ENCODE data around the gene AGAP1. TPM values are rescaled to one million over a fixed set of nuclear protein-coding genes. Genes with fewer than 3 reads are reported as not detected.

The AGAP1 gene
- total and polyA plus RNA-seq, 2 donors (not counting 3 experiments of a cell fraction or from before 2014, with no cell fraction given), result 10.2 to 20.9 TPM

DNA sequence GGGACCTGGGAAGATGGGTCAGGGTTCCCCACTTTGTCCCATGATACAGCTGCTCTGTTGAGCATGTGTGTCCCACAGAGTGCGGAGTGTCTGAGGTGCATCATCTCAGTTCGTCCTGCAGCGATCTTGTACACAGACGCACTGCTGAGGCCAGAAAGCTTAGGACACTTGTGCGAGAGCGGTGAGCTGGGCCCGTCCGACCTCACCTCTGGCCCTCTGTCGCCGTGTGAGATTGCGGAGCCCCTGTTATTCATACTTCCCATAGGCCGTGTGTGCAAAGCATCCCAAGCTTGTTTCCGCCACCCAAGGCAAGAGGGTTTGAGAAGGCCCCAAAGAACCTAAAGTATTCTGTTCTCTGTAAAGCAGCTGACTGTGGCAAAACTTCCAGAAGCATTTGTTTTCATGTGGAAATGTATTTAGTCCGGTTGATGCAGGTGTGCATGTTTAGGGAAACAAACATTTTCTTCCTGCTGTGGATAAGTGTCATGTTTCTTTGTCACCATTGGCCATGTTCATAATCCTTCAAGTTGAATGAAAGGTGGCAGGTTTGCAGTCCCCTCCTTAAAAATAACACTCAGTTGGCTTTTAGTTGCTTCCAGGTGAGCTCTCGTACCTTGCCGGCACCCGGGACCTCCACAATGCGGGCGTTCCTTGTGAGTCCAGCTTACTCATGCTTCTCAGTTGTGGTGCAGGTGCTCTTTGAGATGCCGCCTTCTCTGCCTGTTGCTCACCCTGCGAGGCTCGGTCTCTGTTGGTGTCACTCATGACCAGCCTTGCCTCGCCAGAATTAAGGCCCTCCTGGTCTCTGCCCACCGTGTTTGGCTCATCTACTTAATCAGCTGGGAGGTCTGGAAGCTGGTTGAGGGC, 5.3 kb downstream of the AGAP1 start:
- H3K4me3 ChIP-seq (replicated peaks in 1 of 3; ENCODE audit: insufficient read depth in 1 of 3, low read depth in 1 of 3, low read length in 3 of 3), result no peak overlapping the region
- H3K27ac ChIP-seq (ENCODE audit: insufficient read depth, low read depth, low read length), result no peak overlapping the region
- H3K27me3 ChIP-seq (ENCODE audit: control insufficient read depth in 2 of 2, insufficient read depth in 2 of 2, low read length in 2 of 2), result no peaks in the 10 kb centered on the region
- TF ChIP-seq FOS (IDR thresholded peaks at IDR 0.05; ENCODE audit: borderline replicate concordance, insufficient read depth, low read length), result no peak
- TF ChIP-seq GATA2 (IDR thresholded peaks at IDR 0.05; ENCODE audit: insufficient read depth, insufficient read length, low read depth, low read length), result no peak
- TF ChIP-seq EZH2 (IDR thresholded peaks at IDR 0.05; ENCODE audit: borderline replicate concordance, low read depth, low read length, severe bottlenecking), result no peak
- no peak for TF ChIP-seq JUN (IDR thresholded peaks at IDR 0.05; ENCODE audit: borderline replicate concordance, insufficient read depth, insufficient read length, low read depth)
- TF ChIP-seq, protein P1, sequence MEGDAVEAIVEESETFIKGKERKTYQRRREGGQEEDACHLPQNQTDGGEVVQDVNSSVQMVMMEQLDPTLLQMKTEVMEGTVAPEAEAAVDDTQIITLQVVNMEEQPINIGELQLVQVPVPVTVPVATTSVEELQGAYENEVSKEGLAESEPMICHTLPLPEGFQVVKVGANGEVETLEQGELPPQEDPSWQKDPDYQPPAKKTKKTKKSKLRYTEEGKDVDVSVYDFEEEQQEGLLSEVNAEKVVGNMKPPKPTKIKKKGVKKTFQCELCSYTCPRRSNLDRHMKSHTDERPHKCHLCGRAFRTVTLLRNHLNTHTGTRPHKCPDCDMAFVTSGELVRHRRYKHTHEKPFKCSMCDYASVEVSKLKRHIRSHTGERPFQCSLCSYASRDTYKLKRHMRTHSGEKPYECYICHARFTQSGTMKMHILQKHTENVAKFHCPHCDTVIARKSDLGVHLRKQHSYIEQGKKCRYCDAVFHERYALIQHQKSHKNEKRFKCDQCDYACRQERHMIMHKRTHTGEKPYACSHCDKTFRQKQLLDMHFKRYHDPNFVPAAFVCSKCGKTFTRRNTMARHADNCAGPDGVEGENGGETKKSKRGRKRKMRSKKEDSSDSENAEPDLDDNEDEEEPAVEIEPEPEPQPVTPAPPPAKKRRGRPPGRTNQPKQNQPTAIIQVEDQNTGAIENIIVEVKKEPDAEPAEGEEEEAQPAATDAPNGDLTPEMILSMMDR (IDR thresholded peaks at IDR 0.05; ENCODE audit: extremely low read depth in 1 of 2, insufficient read depth in 1 of 2, low read depth in 1 of 2, low read length in 2 of 2), result no peak
- no peak for TF ChIP-seq POLR2AphosphoS5 (IDR thresholded peaks at IDR 0.05; ENCODE audit: insufficient read depth, low read depth, low read length)
- TF ChIP-seq, protein P2, sequence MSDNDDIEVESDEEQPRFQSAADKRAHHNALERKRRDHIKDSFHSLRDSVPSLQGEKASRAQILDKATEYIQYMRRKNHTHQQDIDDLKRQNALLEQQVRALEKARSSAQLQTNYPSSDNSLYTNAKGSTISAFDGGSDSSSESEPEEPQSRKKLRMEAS (IDR thresholded peaks at IDR 0.05; ENCODE audit: insufficient read depth, insufficient read length), result no peak
- no peak for TF ChIP-seq MYC (IDR thresholded peaks at IDR 0.05; ENCODE audit: low read depth, low read length)
- no peak for TF ChIP-seq POLR2A (IDR thresholded peaks at IDR 0.05; ENCODE audit: low read depth, low read length)
- no peaks in the 10 kb centered on the region for H4K20me1 ChIP-seq (replicated peaks; ENCODE audit: control insufficient read depth, extremely low read depth, insufficient read depth, low read length)
- no peaks in the 10 kb centered on the region for H3K9me3 ChIP-seq (replicated peaks; ENCODE audit: control insufficient read depth, insufficient read depth, low read length)
- dilution Hi-C loops (cut with MboI; ENCODE audit: extremely low pct_ligation_motif_present, low sequenced_read_pairs) (no loop called here), intact Hi-C loops (cut with micrococcal nuclease) (loop anchor here (10.0 kb wide), 1 partner anchor 246 kb away; no protein-coding TSS in a partner anchor)
- BruUV-seq (replicated peaks), result no TSS peak
- no peaks in the 10 kb centered on the region for H3K36me3 ChIP-seq (ENCODE audit: control insufficient read depth in 2 of 2, extremely low read depth in 1 of 2, insufficient read depth in 2 of 2, low read length in 2 of 2)
- H3K4me1 ChIP-seq (ENCODE audit: control insufficient read depth, extremely low read depth, insufficient read depth, low read length), result peaks cover 24% of the 10 kb centered on the region
- CTCF ChIA-PET, result interaction anchor here (1.5 to 4.2 kb wide), 2 partner anchors 53 to 363 kb away, joined by 4 to 23 read pairs; no protein-coding TSS in a partner anchor
- no peaks in the 10 kb centered on the region for H3K9me1 ChIP-seq (replicated peaks; ENCODE audit: control insufficient read depth, extremely low read depth, insufficient read depth, low read length)
- no peak overlapping the region for H2AFZ ChIP-seq (ENCODE audit: low read depth, low read length)
- peaks cover 49% of the 10 kb centered on the region for H3K79me2 ChIP-seq (ENCODE audit: control insufficient read depth, insufficient read depth, low read length)
- DNase-seq (ENCODE audit: low read depth, low spot score) (no peak), FAIRE-seq (no peak)
- H3K4me2 ChIP-seq (ENCODE audit: insufficient read depth, low read length), result no peak overlapping the region
- POLR2A ChIA-PET, result no interaction called here
- H3K9ac ChIP-seq (replicated peaks; ENCODE audit: extremely low read depth, insufficient read depth, low read length), result no peak overlapping the region

Measured in endothelial cell of umbilical vein (primary cell).